ENCODE results near the gene SNX30.

SNX30 gene

DNA sequence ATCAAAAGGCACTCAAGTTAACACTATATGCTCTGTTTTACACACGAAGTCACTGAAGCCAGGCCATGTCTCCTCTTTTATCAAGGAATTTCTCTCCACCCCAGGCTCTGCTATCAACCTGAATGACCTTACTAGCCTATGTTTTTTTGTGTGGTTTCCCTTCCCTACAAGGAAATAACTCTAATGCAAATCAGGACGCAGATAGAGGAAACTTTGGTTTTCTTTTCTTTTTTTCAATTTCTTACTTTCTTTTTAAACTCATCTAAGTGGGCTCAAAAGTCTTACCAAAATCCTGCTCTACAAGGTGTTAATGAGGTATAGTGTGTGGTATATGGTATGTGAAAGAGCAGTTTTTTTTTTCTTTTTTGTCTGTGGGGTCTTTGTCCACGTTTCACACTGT is 145.6 kb downstream of the SNX30 start:
- no peak for DNase-seq (ENCODE audit: low read depth, low spot score)
- in situ Hi-C loops (cut with HindIII; ENCODE audit: low sequenced_read_pairs): no loop called here
- TF ChIP-seq, protein P1, sequence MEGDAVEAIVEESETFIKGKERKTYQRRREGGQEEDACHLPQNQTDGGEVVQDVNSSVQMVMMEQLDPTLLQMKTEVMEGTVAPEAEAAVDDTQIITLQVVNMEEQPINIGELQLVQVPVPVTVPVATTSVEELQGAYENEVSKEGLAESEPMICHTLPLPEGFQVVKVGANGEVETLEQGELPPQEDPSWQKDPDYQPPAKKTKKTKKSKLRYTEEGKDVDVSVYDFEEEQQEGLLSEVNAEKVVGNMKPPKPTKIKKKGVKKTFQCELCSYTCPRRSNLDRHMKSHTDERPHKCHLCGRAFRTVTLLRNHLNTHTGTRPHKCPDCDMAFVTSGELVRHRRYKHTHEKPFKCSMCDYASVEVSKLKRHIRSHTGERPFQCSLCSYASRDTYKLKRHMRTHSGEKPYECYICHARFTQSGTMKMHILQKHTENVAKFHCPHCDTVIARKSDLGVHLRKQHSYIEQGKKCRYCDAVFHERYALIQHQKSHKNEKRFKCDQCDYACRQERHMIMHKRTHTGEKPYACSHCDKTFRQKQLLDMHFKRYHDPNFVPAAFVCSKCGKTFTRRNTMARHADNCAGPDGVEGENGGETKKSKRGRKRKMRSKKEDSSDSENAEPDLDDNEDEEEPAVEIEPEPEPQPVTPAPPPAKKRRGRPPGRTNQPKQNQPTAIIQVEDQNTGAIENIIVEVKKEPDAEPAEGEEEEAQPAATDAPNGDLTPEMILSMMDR (IDR thresholded peaks at IDR 0.05; ENCODE audit: low read depth, low read length): no peak
- no peak overlapping the region for H3K4me3 ChIP-seq (ENCODE audit: low read depth, low read length)

DNA sequence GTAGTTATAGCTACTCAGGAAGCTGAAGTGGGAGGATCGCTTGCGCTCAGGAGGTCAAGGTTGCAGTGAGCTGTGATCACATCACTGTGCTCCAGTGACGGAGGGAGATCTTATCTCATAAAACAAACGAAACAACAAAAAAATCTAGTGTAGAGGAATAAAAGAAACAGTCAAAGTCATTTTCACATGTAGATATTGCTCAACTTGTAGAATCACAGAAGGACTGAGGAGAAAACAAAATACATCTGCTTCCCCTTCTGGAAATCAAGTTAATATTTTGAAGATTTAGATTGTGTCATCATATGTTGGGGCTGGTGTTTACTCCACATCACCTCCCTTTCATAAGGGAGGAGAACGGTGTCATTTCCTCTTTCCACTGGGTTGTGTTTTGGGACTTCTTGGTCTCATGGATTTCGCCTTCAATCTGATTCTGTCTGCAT is 148.3 kb downstream of the SNX30 start:
- DNase-seq (ENCODE audit: low read depth, low spot score): no peak
- TF ChIP-seq, protein P1 (IDR thresholded peaks at IDR 0.05; ENCODE audit: low read depth, low read length): no peak
- in situ Hi-C loops (cut with HindIII; ENCODE audit: low sequenced_read_pairs): no loop called here
- no peak overlapping the region for H3K4me3 ChIP-seq (ENCODE audit: low read depth, low read length)

DNA sequence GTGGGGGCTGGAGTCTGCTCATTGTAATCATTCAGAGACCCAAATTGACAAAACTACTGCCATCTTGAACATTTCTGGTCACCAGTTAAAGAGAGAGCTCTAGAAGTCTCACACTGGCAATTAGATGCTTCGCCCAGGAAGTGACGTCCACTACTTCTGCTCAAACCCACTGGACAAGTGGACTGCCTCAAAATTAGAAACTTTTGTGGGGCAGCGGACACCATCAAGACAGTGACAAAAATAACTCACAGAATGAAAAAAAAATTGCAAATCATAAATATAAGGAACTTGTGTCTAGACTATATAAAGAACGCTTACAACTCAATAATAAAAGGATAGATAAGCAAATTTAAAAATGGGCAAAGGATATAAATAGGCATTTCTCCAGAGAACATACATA is 149.9 kb downstream of the SNX30 start:
- DNase-seq (ENCODE audit: low read depth, low spot score): no peak
- in situ Hi-C loops (cut with HindIII; ENCODE audit: low sequenced_read_pairs): no loop called here
- H3K4me3 ChIP-seq (ENCODE audit: low read depth, low read length): no peak overlapping the region
- TF ChIP-seq, protein P1 (IDR thresholded peaks at IDR 0.05; ENCODE audit: low read depth, low read length): no peak

DNA sequence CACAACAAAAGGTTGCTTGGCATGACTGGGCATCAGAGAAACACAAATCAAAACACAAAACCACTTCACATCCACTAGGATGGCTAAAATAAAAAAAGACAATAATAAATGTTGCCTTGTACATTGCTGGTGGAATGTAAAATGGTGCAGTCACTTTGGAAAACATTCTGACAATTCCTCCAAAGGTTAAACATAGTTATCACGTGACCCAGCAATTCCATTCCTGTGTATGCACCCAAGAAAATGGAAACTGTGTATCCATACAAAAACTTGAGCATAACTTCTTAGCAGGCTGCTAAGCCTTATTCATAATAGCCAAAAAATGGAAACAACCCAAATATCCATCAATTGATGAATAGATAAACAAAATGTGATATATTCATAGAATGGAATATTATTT is 150.3 kb downstream of the SNX30 start:
- TF ChIP-seq, protein P1 (IDR thresholded peaks at IDR 0.05; ENCODE audit: low read depth, low read length): no peak
- in situ Hi-C loops (cut with HindIII; ENCODE audit: low sequenced_read_pairs): no loop called here
- no peak overlapping the region for H3K4me3 ChIP-seq (ENCODE audit: low read depth, low read length)
- DNase-seq (ENCODE audit: low read depth, low spot score): no peak

DNA sequence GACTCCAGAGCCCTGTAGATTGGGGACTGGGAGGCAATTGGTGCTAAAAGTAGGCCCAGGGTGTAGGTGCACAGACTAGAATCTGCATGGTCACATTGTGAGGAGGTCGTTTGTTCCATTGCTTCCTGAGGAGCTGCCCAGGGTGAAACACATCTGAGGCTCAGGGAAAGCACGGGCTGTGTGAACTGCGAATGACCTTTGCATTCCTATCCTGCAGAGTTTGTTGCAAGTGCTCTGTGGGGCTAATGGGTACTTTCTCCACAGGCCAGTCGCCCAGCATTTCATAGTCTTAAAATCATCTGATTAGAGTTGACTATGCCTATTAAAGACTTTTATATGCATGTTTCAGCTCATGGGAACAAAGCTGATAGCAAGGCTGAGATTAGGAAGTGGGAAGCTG is 154.5 kb downstream of the SNX30 start:
- in situ Hi-C loops (cut with HindIII; ENCODE audit: low sequenced_read_pairs): no loop called here
- no peak overlapping the region for H3K4me3 ChIP-seq (ENCODE audit: low read depth, low read length)
- TF ChIP-seq, protein P1 (IDR thresholded peaks at IDR 0.05; ENCODE audit: low read depth, low read length): no peak
- DNase-seq (ENCODE audit: low read depth, low spot score): no peak

DNA sequence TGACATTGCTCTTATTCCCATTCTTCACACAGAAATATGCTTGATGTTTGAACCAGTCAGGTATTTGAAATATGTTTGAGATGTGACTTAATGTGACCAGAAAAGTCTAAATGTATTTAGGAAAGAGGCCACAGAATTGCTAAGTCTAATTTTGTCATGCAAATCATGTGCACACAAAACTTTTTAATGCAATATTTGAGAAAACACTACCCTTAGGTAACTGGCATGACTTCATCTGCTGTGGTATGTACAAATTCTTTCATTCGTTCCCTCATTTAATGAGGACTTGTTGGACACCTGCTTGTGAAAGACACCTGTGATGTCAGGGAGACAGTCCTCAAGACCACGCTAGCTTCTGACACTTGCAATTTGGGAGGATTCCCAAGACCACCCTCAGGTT is 161.2 kb downstream of the SNX30 start:
- in situ Hi-C loops (cut with HindIII; ENCODE audit: low sequenced_read_pairs): no loop called here
- DNase-seq (ENCODE audit: low read depth, low spot score): no peak
- H3K4me3 ChIP-seq (ENCODE audit: low read depth, low read length): no peak overlapping the region
- TF ChIP-seq, protein P1 (IDR thresholded peaks at IDR 0.05; ENCODE audit: low read depth, low read length): no peak

DNA sequence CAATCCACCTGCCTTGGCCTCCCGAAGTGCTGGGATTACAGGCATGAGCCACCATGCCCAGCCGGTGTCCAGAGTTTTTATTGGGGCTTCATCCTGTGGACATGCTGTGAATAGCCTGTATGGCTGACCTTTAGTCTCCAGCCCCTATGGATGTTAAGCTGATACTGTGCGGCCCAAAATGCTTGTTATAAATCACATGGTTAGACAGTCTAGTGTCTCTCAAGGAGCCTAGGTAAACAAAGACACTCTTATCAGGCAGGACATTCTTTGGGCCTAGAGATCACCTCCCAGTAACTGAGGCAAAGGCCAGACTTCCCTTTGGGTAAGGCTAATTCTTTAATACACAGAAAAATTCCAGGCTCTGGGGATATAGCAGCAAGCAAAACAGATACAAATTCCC is 162.1 kb downstream of the SNX30 start:
- H3K4me3 ChIP-seq (ENCODE audit: low read depth, low read length): no peak overlapping the region
- TF ChIP-seq, protein P1 (IDR thresholded peaks at IDR 0.05; ENCODE audit: low read depth, low read length): no peak
- no peak for DNase-seq (ENCODE audit: low read depth, low spot score)
- in situ Hi-C loops (cut with HindIII; ENCODE audit: low sequenced_read_pairs): no loop called here
